ENCODE measurements around the gene RGP1.

- TF ChIP-seq CTCF (IDR thresholded peaks at IDR 0.05; ENCODE audit: low read depth, low read length): no peak
- TF ChIP-seq POLR2A (IDR thresholded peaks at IDR 0.05; ENCODE audit: extremely low read depth, insufficient read length): no peak
- no peak for TF ChIP-seq MYC (IDR thresholded peaks at IDR 0.05; ENCODE audit: low read depth, low read length)
Observed at GRCh38 chr9:35726931-35727330, 22.2 kb upstream of the RGP1 start.

Data from NB4 (cell line).